ENCODE data around the gene ACVR2A.

Gene ACVR2A

GRCh38 chr2:147927053-147927588, 82.3 kb downstream of the ACVR2A start:
- no peak for DNase-seq

- no peak for DNase-seq
These were observed 89.1 kb downstream of the ACVR2A start for GRCh38 chr2:147933931-147934330.

GRCh38 chr2:147934881-147935620, 90.2 kb downstream of the ACVR2A start:
- no peak for DNase-seq

GRCh38 chr2:147937744-147938349, 93.0 kb downstream of the ACVR2A start:
- no peak for DNase-seq

GRCh38 chr2:147939313-147939712, 94.5 kb downstream of the ACVR2A start:
- DNase-seq = no peak

GRCh38 chr2:147945660-147946059, 100.8 kb downstream of the ACVR2A start:
- DNase-seq = no peak

GRCh38 chr2:147952118-147952517, 107.3 kb downstream of the ACVR2A start:
- no peak for DNase-seq

- DNase-seq = no peak
These were observed 123.7 kb downstream of the ACVR2A start for GRCh38 chr2:147968571-147968970.

- DNase-seq = no peak
These were observed 131.3 kb downstream of the ACVR2A start for GRCh38 chr2:147976102-147976501.

- DNase-seq = no peak
These were observed 132.8 kb downstream of the ACVR2A start for GRCh38 chr2:147977679-147978078.

Data from activated T-cell treated with anti-CD3 and anti-CD28 coated beads, Interleukin-2, amount 50 U/mL, for 48 hours (primary cell).